GM19438 (cell line): ENCODE data around the gene FITM1.
A peak's percentile ranks its signal among the peaks of the same experiment; 100 is the strongest.

ENCODE experiments used
- ATAC-seq: cut with Tn5 transposase; IDR thresholded peaks from one replicate; pipeline ENCODE4 v1.9.1; 2021; ENCODE audit warnings: low read depth; ENCODE audit not compliant: unreplicated experiment

Gene FITM1

DNA sequence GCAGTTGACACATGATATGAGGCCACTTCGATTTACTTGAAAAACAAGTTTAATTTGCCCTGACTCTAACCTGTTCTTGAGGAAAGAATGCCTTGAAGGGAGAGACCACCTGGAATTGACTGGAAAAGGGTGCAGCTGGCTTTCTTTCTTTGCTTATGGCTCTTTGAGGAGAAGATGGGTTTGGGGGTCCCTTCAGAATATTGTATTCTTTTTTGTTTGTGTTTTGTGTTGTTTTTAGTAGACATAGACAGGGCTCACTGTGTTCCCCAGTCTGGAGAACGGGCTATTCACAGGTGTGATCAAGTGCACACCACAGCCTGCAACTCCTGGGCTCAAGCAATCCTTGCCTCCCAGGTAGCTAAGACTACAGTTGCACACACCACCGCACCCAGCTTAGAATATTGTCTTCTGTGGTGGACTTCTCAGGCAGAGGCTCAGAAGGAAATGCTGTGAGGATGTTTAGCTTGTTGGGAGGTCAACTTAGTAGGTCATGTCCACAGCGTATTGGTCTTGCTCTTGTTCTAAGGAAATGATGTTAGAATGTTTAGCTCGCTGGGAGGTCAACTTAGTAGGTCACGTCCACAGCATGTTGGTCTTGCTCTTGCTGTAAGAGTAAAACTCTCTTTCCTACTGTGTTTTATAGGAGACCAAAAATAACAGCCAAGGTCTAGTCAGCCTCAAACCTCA, 14.2 kb upstream of the FITM1 start:
- no peak for ATAC-seq

DNA sequence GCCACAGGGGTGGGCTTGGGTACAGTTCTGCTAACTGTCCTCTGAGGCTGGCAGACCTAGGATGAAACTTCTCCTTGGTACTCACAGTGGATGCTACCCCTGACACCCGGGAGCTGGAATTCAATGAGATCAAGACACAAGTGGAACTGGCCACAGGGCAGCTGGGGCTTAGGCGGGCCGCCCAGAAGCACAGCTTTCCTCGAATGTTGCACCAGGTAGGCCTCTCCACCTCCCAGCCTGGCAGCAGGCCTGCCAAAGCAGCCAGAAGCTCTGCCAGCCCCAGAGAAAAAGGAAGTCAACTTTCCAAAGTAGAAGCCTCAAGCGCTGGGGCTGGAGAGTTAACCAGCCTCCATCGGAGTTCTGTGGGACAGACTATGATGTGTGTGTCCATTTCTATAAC, 13.3 kb upstream of the FITM1 start:
- no peak for ATAC-seq

DNA sequence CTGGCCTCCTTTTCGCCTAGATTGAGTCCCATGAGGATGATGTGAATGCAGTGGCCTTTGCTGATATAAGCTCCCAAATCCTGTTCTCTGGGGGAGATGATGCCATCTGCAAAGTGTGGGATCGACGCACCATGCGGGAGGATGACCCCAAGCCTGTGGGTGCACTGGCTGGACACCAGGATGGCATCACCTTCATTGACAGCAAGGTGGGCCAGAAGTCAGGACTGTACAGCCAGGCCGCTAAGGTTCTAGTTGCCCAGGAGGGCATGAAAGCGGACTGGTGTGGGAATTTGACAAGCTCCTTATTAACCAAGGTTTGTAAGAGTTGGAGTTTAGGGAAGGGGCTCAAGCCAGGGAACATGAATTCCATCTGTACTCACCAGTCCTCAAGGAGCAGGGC, 10.8 kb upstream of the FITM1 start:
- ATAC-seq, result no peak

DNA sequence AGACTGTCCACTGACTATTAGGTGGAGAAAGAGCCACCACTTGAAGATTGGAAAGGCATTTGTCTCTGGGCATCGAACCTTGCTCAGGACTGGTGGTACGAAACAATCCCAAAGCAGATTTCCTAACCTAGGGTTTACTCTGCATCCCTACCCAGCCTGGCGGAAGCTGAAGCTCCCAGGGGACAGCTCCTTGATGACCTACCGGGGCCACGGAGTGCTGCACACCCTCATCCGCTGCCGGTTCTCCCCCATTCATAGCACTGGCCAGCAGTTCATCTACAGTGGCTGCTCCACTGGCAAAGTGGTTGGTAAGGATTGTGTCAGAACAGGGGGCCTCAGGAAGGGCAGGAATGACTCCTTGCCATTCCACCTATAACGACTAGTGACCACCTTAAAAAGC, 9.2 kb upstream of the FITM1 start:
- no peak for ATAC-seq

DNA sequence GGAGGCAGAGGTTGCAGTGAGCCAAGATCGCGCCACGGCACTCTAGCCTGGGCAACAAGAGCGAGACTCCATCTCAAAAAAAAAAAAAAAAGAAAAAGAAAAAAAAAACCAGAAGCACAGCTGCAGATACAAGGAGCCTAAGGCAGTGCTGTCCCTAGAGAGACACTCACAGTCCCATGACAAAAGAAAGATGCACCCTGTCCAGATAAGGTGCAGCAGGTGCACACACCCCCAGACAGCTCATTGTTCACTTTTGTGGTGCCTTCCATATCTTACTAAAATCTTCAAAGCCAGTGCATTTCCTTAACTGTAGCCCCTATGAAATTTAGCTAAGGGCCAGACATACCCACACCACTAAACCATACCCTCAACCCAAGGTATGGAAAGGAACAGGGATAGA, 8.0 kb upstream of the FITM1 start:
- no peak for ATAC-seq

DNA sequence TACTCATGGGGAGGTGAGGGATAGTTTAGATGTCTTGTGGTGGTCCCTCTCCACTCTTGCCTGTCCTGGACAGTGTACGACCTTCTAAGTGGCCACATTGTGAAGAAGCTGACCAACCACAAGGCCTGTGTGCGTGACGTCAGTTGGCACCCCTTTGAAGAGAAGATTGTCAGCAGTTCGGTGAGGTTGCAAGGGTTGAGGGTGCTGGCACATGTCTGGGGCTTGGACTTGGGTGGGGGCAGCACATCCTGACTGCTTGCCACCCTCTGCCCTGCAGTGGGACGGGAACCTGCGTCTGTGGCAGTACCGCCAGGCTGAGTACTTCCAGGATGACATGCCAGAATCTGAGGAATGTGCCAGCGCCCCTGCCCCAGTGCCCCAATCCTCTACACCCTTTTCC, 7.6 kb upstream of the FITM1 start:
- ATAC-seq, result no peak

DNA sequence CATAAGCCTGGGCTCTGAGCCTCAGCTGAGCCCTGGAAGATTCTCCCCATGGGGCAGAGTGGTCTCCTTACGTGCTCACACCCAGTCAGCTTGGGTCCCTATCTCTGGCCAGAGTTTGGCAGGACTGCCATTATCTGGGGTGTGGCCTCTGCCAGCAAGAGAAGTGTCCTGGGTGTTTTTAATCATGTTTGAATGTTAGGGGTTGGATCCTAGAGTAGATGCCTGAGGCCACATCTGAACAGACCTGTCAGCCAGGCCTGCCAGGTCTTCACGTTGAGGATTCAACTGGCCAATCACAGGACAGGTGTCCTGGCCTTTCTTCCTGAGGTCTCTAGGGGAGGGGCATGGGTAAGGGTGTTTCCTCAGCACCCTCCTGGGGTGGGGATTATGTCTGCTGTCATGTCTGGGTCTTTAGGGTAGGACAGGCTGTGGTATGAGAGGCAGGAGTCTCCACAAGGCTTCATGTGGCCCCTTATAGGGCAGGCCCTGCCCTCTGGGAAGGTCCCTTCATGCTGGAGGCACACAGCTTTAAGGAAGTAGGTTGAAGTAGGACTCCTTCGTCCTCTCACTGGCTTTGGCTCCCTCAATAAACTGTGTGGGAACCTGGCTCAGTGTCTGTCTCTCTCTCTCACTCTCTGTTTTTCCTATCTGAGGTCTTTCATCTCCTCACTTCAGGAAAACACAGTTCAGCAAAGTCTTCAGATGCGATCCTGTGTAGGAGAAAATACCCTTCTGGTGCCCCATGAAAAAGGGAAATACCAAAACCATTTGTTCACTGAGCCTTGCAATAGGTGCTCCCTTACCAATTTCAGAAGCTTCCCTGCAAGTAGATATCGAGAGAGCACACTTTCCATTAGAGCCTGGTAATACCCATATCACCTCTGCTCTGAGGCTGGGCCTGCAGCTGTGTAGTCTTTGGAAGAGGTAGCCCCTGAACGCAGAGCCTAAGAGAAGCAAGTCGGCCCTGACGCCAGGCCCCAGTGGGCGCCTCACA, 6.7 kb upstream of the FITM1 start:
- ATAC-seq, result no peak

DNA sequence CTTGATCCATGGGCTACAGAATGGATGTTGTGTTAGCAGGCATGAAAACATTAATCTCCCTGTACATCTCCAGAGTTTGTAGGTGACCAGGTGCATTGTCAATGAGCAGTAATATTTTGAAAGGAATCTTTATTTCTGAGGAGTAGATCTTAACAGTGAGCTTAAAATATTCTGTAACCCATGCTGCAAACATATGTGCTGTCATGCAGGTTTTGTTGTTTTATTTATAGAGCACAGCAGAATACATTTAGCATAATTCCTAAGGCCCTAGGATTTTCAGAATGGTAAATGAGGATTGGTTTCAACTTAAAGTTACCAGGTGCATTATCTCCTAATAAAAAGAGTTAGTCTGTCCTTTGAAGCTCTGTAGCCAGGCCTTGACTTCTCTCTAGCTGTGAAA, 3.5 kb upstream of the FITM1 start:
- no peak for ATAC-seq

DNA sequence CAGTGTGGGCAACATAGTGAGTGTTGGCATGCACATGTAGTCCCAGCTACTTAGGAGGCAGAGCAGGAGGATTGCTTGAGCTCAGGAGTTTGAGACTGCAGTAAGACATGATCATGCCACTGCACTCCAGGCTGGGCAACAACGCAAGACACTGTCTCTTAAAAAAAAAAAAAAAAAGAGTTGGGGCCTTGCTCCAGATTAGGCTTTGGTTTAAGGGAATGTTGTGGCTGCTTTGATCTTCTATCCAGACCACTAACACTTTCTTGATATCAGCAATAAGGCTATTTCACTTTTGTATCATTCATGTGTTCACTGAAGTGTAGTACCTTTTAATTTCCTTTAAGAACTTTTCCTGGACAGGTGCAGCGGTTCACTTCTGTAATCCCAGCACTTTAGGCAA, 2.8 kb upstream of the FITM1 start:
- ATAC-seq, result no peak

DNA sequence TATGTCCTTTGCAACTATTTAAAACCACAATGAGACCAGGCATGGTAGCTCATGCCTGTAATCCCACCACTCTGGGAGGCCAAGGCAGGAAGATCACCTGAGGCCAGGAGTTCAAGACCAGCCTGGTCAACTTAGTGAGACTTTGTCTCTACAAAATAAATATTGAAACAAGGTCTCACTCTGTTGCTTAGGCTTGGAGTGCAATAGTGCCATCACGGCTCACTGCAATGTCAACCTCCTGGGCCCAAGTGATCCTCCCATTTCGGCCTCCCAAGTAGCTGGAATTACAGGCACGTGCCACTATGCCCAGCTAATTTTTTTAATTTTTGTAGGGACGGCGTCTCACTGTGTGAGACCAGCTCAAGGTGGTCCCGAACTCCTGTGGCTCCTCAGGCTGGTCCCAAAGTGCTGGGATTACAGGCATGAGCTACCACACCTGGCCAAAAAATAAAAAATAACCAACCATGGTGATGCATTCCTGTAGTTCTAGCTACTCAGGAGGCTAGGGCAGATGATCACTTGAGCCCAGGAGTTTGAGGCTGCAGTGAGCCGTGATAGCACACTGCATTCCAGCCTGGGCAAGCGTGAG, 955 bp upstream of the FITM1 start:
- no peak for ATAC-seq

DNA sequence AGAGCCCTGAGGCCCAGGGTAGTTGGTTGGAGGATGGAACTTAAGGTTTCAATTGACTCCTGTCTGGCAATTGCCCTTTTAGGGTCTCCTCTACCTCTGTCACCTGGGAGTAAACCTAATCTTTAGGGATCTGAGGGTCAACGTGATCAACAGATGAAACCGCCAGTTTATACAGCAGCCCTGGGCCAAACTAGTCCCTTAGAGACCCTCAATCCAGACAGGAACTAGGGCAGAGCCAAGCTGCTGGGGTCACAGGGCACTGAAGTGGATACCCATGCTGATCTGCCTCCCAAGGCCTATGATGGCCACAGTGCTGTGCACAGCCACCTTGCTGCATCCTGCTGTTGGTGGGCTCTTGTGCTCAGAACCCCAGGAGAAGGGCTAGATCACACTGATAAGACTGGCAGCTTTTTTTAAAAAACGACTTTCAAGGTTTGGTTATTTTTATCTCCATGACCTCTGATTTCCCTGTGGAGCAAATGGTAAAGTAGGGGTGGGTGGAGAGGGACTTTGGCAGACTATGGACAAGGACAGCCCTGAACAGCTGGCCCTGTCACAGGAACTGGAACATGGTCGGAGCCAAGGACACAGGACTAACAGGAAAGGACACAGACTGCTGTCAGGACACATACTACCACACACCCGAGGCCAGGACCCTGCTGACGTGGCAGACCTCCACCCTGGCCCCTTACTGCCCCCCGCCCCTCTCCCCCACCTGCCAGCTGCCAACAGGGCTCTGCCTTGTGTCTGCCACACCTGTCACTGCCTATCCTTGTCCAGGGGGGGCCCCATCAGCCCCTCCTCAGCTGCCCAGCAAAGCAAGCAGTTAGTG, 474 bp downstream of the FITM1 start:
- ATAC-seq, result no peak

DNA sequence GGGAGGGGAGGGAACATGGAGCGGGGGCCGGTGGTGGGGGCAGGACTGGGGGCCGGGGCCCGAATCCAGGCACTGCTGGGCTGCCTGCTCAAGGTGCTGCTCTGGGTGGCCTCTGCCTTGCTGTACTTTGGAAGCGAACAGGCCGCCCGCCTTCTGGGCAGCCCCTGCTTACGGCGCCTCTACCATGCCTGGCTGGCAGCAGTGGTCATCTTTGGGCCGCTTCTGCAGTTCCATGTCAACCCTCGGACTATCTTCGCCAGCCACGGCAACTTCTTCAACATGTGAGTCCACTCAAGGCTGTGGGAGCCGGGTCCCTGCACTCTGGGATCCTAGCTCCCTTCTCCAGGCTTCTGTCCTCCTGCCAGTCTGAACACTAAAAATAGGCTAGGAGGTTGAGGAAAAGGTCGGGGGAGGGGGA, 1.1 kb downstream of the FITM1 start:
- no peak for ATAC-seq

DNA sequence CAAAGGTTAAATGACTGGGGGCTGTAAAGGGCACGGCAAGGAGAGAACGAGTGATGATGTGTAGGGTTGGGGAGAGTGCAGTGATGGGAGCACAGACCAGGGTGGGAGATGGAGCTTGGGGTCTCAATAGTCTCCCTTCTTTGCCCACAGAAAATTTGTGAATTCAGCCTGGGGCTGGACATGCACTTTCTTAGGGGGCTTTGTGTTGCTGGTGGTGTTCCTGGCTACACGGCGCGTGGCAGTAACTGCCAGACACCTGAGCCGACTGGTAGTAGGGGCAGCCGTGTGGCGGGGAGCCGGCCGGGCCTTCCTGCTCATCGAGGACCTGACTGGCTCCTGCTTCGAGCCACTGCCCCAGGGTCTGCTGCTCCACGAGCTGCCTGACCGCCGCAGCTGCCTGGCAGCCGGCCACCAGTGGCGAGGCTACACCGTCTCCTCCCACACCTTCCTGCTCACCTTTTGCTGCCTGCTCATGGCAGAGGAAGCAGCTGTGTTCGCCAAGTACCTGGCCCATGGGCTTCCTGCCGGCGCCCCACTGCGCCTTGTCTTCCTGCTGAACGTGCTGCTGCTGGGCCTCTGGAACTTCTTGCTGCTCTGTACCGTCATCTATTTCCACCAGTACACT, 1.7 kb downstream of the FITM1 start:
- no peak for ATAC-seq

DNA sequence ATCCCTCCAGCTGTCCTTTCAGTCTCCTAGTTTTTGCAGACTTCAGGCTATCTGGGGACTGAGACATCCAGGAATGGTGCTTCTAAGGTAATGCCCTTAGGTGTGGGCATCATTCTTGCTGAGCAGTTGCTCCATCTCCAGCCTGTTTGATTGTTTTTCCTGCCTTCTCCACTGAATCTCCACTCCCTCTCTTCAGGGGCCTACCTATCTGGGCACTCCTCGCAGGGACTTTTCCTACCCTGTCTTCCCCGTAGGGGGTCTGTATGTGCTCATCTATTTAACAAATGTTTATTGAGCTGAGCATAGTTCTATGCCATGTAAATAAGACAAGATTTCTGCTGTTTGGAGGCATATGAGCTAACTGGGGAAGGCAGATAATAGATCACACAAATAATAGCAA, 2.5 kb downstream of the FITM1 start:
- no peak for ATAC-seq

DNA sequence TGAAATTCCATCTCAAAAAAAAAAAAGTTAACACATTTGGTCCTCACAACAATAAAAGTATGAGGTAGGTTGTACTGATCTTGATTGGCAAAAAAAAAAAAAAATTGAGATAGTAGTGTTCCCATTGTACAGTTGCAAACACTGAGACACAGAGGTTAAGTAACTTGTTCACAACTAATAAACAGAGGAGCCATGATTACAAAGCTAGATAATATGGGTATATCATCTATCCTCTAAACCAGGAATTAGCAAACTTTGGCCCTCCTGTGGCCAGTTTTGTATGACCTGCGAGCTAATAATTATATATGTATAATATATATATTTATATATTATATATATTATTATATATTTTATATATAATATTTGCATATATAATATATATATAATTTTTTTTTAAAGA, 3.3 kb downstream of the FITM1 start:
- no peak for ATAC-seq

DNA sequence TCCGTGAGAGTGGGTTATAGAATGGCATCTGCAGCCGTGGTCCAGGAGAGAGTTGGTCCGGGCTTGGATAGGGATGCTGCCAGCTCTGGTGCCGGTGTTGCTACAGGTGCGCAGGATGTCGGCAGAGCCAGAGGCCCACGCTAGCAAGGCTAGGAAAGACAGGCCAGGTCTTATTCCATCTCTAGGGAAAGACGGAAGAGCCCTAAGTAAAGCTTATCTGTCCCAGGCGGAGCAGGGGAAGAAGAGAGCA, 5.0 kb downstream of the FITM1 start:
- ATAC-seq, result peak; percentile 4

DNA sequence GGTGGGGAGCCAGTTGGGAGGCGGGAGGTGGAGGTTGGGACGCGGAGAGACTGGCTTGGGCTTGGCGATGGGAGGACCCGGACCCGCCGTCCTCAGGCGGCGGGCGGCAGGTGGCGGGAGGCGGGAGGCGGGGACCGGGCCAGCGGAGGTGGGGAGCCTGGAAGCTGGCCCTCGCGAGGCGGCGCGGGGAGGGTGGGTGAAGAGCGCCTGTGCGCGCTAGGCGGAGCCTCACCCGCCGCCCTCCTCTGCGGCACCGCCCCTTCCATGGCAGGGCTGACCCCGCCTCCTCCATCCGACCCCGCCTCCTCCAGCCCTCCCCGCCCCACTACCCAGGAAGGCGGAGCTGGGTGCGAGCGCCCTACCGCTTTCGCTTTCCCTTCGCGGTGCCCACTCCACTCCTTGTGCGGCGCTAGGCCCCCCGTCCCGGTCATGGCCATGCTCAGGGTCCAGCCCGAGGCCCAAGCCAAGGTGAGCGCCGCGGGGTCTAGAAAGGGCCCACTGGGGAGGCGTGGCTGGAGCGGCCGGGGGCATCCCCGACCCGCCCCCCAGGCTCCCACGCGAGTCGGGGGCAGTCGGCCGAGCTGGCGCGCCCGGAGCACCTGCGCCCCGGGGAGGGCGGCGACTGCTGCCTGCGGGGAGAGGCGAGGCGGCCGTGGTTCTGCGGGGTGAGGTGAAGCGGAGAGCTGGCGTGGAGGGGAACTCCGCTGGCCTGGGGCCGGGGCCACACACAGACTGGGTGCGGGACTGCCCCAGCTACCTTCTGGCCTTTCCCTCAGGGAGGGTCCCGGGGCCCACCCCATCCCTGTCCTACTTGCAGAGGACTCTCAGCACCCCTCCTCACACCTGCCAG, 5.6 kb downstream of the FITM1 start, which contains the start of gene PSME1:
Gene PSME1 (plus strand): TSS at position 361 of the 850 bp plus-strand sequence. CDS start 69 bp downstream, at position 430.
- peak; percentile 86 for ATAC-seq

DNA sequence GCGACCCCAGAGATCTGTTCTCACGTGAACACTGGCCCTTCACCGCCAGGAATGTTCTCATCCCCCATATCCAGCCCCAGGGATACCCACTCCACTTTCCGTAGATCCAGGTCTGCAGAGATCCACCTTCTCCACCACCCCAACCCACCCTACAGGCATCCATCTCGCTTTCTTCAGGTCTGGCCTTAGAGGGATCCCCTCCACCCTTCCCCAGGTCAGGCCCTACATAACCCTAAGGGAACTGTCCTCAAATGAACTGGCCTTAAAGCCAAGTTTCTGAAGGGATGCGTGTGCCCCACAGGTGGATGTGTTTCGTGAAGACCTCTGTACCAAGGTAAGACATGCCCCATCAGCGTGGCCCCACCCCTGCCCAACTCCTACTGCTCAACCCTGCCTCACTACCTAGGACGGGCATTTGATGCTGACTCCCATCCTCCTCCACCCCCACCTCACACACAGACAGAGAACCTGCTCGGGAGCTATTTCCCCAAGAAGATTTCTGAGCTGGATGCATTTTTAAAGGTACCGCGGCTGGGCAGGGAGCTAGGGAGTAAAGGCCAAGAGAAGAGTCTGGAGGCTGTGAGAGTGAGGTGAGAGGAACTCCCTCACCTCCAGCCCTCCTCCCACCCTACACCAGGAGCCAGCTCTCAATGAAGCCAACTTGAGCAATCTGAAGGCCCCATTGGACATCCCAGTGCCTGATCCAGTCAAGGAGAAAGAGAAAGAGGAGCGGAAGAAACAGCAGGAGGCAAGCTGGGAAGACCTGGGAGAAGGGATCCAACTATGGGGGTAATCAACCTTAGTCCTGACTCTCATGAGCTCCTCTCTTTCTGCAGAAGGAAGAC, 6.4 kb downstream of the FITM1 start:
- no peak for ATAC-seq
